GM18519 (cell line): Measurements from ENCODE around the gene FNBP1L.

Experiments used
- ATAC-seq: cut with Tn5 transposase; IDR thresholded peaks from one replicate; pipeline ENCODE4 v1.9.1; 2021; ENCODE audit warnings: mild to moderate bottlenecking, moderate library complexity; ENCODE audit not compliant: unreplicated experiment, low FRiP score

FNBP1L gene

DNA sequence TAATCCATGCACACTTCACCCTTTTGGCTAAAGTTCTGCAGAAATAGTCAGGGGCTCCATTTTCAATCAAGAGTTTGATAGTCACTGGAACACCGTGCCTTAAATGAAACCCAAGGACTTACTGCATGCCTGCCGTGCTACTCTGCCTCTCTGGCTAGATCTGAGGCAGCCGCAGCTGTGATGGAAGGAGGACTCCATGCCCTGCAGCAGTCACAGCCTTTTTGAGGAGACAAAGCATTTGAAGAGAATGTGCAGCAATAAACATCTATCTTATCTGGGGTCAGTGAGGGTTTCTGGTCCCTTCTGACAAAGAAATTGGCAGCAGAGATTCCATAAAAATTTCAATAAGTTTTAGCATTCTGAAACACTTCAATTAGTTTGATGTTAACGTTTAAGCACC, 155.7 kb downstream of the FNBP1L start:
- no peak for ATAC-seq
